ENCODE data around the gene WDR87.

WDR87 gene

GRCh38 chr19:37941782-37942515 is 35.6 kb upstream of the WDR87 start:
- TF ChIP-seq REST (IDR thresholded peaks at IDR 0.05; ENCODE audit: low read depth) (no peak), ZBTB7A (IDR thresholded peaks at IDR 0.05; ENCODE audit: low read depth) (no peak), NFIC (IDR thresholded peaks at IDR 0.05) (no peak), CREB1 (IDR thresholded peaks at IDR 0.05; ENCODE audit: low read depth) (no peak), YY1 (IDR thresholded peaks at IDR 0.05; ENCODE audit: low read depth) (no peak), TEAD4 (IDR thresholded peaks at IDR 0.05) (no peak), FOXM1 (IDR thresholded peaks at IDR 0.05; ENCODE audit: borderline replicate concordance, low read depth) (no peak), TAF1 (IDR thresholded peaks at IDR 0.05; ENCODE audit: low read depth) (no peak), TCF12 (IDR thresholded peaks at IDR 0.05; ENCODE audit: low read depth) (no peak), USF1 (IDR thresholded peaks at IDR 0.05) (no peak), EGR1 (IDR thresholded peaks at IDR 0.05) (no peak), EP300 (IDR thresholded peaks at IDR 0.05; ENCODE audit: borderline replicate concordance) (no peak), RAD21 (IDR thresholded peaks at IDR 0.05; ENCODE audit: low read depth) (no peak), MAX (IDR thresholded peaks at IDR 0.05) (no peak)

DNA sequence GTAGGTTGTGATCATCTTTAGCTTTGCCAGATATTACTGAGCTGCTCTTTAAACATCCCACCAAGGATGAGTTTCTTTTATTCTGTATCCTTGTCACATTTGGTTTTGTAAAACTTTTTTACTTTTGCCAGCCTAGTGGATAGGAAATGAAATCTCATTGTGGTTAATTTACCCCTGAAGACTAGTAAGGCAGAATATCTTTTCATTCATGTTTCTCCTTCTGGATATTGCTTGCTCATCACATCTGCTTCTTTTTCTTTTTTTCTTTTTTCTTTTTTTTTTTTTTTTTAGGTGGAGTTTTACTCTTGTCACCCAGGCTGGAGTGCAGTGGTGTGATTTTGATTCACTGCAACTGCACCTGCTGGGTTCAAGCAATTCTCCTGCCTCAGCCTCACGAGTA is 32.0 kb upstream of the WDR87 start:
- no peak for TF ChIP-seq ZBTB7A (IDR thresholded peaks at IDR 0.05; ENCODE audit: low read depth)
- no peak for TF ChIP-seq YY1 (IDR thresholded peaks at IDR 0.05; ENCODE audit: low read depth)
- TF ChIP-seq USF1 (IDR thresholded peaks at IDR 0.05): no peak
- no peak for TF ChIP-seq TAF1 (IDR thresholded peaks at IDR 0.05; ENCODE audit: low read depth)
- TF ChIP-seq EP300 (IDR thresholded peaks at IDR 0.05; ENCODE audit: borderline replicate concordance): no peak
- TF ChIP-seq EGR1 (IDR thresholded peaks at IDR 0.05): no peak
- TF ChIP-seq FOXM1 (IDR thresholded peaks at IDR 0.05; ENCODE audit: borderline replicate concordance, low read depth): no peak
- no peak for TF ChIP-seq TEAD4 (IDR thresholded peaks at IDR 0.05)
- no peak for TF ChIP-seq RAD21 (IDR thresholded peaks at IDR 0.05; ENCODE audit: low read depth)
- TF ChIP-seq CREB1 (IDR thresholded peaks at IDR 0.05; ENCODE audit: low read depth): no peak
- no peak for TF ChIP-seq MAX (IDR thresholded peaks at IDR 0.05)
- TF ChIP-seq NFIC (IDR thresholded peaks at IDR 0.05): no peak
- TF ChIP-seq CEBPB (IDR thresholded peaks at IDR 0.05): no peak

DNA sequence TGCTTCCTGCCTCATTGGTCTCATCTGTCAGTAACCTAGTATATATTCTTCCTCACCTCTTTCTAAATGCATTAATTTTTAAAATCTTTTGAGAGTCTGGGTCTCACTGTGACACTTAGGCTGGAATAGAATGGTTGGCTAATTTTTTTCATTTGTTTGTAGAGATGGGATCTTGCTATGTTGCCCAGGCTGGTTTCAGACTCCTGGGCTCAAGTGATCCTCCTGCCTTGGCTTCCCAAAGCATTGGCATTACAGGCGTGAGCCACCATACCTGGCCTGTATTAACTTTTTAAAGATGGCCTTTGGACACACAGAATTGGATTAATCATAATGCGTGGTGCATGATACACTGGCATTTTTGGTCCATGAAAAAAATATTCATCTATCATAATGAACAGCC is 30.5 kb upstream of the WDR87 start:
- TF ChIP-seq NFIC (IDR thresholded peaks at IDR 0.05) (no peak), FOXM1 (IDR thresholded peaks at IDR 0.05; ENCODE audit: borderline replicate concordance, low read depth) (no peak), MAX (IDR thresholded peaks at IDR 0.05) (no peak), RAD21 (IDR thresholded peaks at IDR 0.05; ENCODE audit: low read depth) (no peak), YY1 (IDR thresholded peaks at IDR 0.05; ENCODE audit: low read depth) (no peak)

DNA sequence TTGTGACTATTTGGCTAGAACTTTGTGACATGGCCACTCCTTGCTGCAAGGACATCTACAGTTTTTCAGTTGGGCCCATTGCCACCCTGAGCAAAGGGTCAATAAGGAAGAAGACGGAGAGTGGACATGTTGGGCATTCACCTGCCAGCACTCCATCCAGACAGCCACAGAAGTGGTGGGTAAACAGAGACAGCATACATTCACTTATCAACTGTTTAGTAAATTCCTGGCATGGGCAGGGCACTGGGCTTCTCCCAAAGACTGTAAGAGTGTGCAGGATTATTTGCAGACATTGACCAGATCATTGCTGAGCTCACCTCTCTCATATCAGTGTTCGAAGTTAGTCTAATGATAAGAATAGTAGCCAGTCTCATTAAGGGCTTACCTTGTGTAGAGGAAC is 29.8 kb upstream of the WDR87 start:
- TF ChIP-seq EP300 (IDR thresholded peaks at IDR 0.05; ENCODE audit: borderline replicate concordance) (no peak), USF1 (IDR thresholded peaks at IDR 0.05) (no peak), EGR1 (IDR thresholded peaks at IDR 0.05) (no peak)

GRCh38 chr19:37935341-37935740 is 28.9 kb upstream of the WDR87 start:
- no peak for TF ChIP-seq ZBTB7A (IDR thresholded peaks at IDR 0.05; ENCODE audit: low read depth)
- TF ChIP-seq CREB1 (IDR thresholded peaks at IDR 0.05; ENCODE audit: low read depth): no peak
- no peak for TF ChIP-seq CEBPB (IDR thresholded peaks at IDR 0.05)
- TF ChIP-seq USF1 (IDR thresholded peaks at IDR 0.05): no peak
- TF ChIP-seq EP300 (IDR thresholded peaks at IDR 0.05; ENCODE audit: borderline replicate concordance): no peak
- no peak for TF ChIP-seq TAF1 (IDR thresholded peaks at IDR 0.05; ENCODE audit: low read depth)
- TF ChIP-seq EGR1 (IDR thresholded peaks at IDR 0.05): no peak
- TF ChIP-seq TCF12 (IDR thresholded peaks at IDR 0.05; ENCODE audit: low read depth): no peak
- no peak for TF ChIP-seq FOXM1 (IDR thresholded peaks at IDR 0.05; ENCODE audit: borderline replicate concordance, low read depth)
- TF ChIP-seq NFIC (IDR thresholded peaks at IDR 0.05): no peak
- TF ChIP-seq REST (IDR thresholded peaks at IDR 0.05; ENCODE audit: low read depth): no peak
